ENCODE data around the gene USP11. TPM values are rescaled to one million over a fixed set of nuclear protein-coding genes. Genes with fewer than 3 reads are reported as not detected.

USP11 gene
- total and polyA plus RNA-seq, 2 of the 8 experiments (the other 6 are each of a cell fraction or from before 2014, with no cell fraction given), result 40.9 to 84.0 TPM

- no peak overlapping the region for H3K4ac ChIP-seq (replicated peaks; ENCODE audit: insufficient read length, low read depth, low read length)
- H4K91ac ChIP-seq (replicated peaks; ENCODE audit: insufficient read length, low read length), result no peak overlapping the region
- peaks cover 0 to 22% (median 10%) of the 10 kb centered on the region in 4 experiments; a peak in 6 of 8 replicates for H3K36me3 ChIP-seq (ENCODE audit: control insufficient read depth in 2 of 4, insufficient read depth in 4 of 4, low read length in 3 of 4)
- H3K14ac ChIP-seq (ENCODE audit: insufficient read length), result no peak overlapping the region
- H3K27ac ChIP-seq (ENCODE audit: low read depth, low read length), result no peak overlapping the region
- H3K9me3 ChIP-seq (ENCODE audit: insufficient read depth in 2 of 2, low read depth in 1 of 2, low read length in 1 of 2), result no peaks in the 10 kb centered on the region
- H3K79me2 ChIP-seq (ENCODE audit: control insufficient read depth in 1 of 2, insufficient read depth in 2 of 2, low read length in 2 of 2), result no peaks in the 10 kb centered on the region
- H3K23me2 ChIP-seq (ENCODE audit: low read depth, low read length), result peaks cover 2% of the 10 kb centered on the region; the same call in 1 of the 2 replicates
- no peak overlapping the region for H2AFZ ChIP-seq (ENCODE audit: low read length)
- no peak for FAIRE-seq
- no peak overlapping the region for H2BK120ac ChIP-seq (replicated peaks; ENCODE audit: low read depth, low read length)
- H3K27me3 ChIP-seq (replicated peaks in 1 of 4; ENCODE audit: control insufficient read depth in 3 of 4, extremely low read depth in 1 of 4, insufficient read depth in 3 of 4, low read length in 3 of 4), result no peaks in the 10 kb centered on the region
- DNase-seq (ENCODE audit: low read depth in 1 of 2, low spot score in 2 of 2), result no peak
- peaks cover 0 to 2% of the 10 kb centered on the region in 2 experiments for H4K20me1 ChIP-seq (replicated peaks in 1 of 2; ENCODE audit: control insufficient read depth in 1 of 2, insufficient read depth in 2 of 2, low read length in 2 of 2)
- H3K4me1 ChIP-seq (replicated peaks in 1 of 4; ENCODE audit: control insufficient read depth in 3 of 4, insufficient read depth in 4 of 4, low read length in 3 of 4), result peaks cover 0 to 4% (median 0%) of the 10 kb centered on the region in 4 experiments; a peak in 3 of 7 replicates
- POLR2A ChIA-PET (ENCODE audit: partially characterized antibody), result interaction anchor here (1.1 to 2.6 kb wide), 2 partner anchors 30 to 42 kb away, joined by 3 to 9 read pairs; partner anchors contain the start of gene RBM10
- no peak overlapping the region for H3K18ac ChIP-seq (ENCODE audit: extremely low read depth, low read length)
- no peak overlapping the region for H2BK15ac ChIP-seq (ENCODE audit: low read length)
- TF ChIP-seq MAX (IDR thresholded peaks at IDR 0.05), result no peak
- no peak for TF ChIP-seq USF2 (IDR thresholded peaks at IDR 0.05; ENCODE audit: low read length)
- TF ChIP-seq CBX5 (IDR thresholded peaks at IDR 0.05; ENCODE audit: low read depth, low read length), result no peak
- no peak for TF ChIP-seq RBBP5 (IDR thresholded peaks at IDR 0.05; ENCODE audit: borderline replicate concordance, low read depth, low read length)
- no peak for TF ChIP-seq KDM4A (IDR thresholded peaks at IDR 0.05; ENCODE audit: low read depth, low read length, severe bottlenecking)
- TF ChIP-seq CHD1 (IDR thresholded peaks at IDR 0.05; ENCODE audit: low read depth, low read length), result no peak
- TF ChIP-seq EP300 (IDR thresholded peaks at IDR 0.05; ENCODE audit: borderline replicate concordance in 1 of 2, low read depth in 2 of 2, low read length in 2 of 2), result no peak
- TF ChIP-seq GTF2F1 (IDR thresholded peaks at IDR 0.05; ENCODE audit: borderline replicate concordance, low read depth, low read length), result no peak
- no peak for TF ChIP-seq SAP30 (IDR thresholded peaks at IDR 0.05; ENCODE audit: insufficient read depth, insufficient replicate concordance, low read length)
- TF ChIP-seq TCF12 (IDR thresholded peaks at IDR 0.05; ENCODE audit: low read depth, low read length), result no peak
- no peak overlapping the region for H4K8ac ChIP-seq (ENCODE audit: extremely low read depth, insufficient read depth, low read length)
- H3K4me2 ChIP-seq (ENCODE audit: insufficient read depth in 1 of 2, low read depth in 2 of 2, low read length in 2 of 2), result no peak overlapping the region
- H3K9ac ChIP-seq (replicated peaks in 1 of 4; ENCODE audit: extremely low read depth in 1 of 4, low read depth in 3 of 4, low read length in 3 of 4), result no peak overlapping the region
- H2AK5ac ChIP-seq (ENCODE audit: low read depth, low read length), result no peak overlapping the region
- H3K79me1 ChIP-seq (ENCODE audit: low read depth, low read length), result no peaks in the 10 kb centered on the region
- H4K5ac ChIP-seq (ENCODE audit: insufficient read length, low read depth, low read length), result no peak overlapping the region
- H3K56ac ChIP-seq (replicated peaks; ENCODE audit: insufficient read length, low read depth, low read length), result no peak overlapping the region
- CTCF ChIA-PET (ENCODE audit: partially characterized antibody), result no interaction called here
- 80% methylated on average over 2 of the region's 4 CpGs; no CpG with 5 or more reads in 1 of the 2 experiments for WGBS, 2 experiments (ENCODE audit: extremely low coverage in 1 of 2, insufficient coverage in 1 of 2, insufficient read length in 1 of 2, insufficient replicate concordance in 2 of 2, low coverage in 1 of 2, low lambda C conversion rate in 2 of 2, missing lambda C conversion rate in 1 of 2)
- H2BK5ac ChIP-seq (ENCODE audit: low read depth, low read length), result no peak overlapping the region
- H3K23ac ChIP-seq (ENCODE audit: insufficient read length), result no peak overlapping the region
- no peak overlapping the region for H2BK12ac ChIP-seq (ENCODE audit: low read depth, low read length)
- no peak overlapping the region for H2BK20ac ChIP-seq (ENCODE audit: low read length)
- no peak overlapping the region for H3K4me3 ChIP-seq (ENCODE audit: extremely low read depth in 1 of 4, insufficient read depth in 2 of 4, low read depth in 3 of 4, low read length in 4 of 4)
Observed at GRCh38 chrX:47187106-47187677, 45.6 kb upstream of the USP11 start.

All from H1 (cell line).